Heart left ventricle (tissue), 13 donors: Measurements from ENCODE around the gene DZIP1L.

Experiments
- POLR2A ChIP-seq, 2 donors: fragments of 450-650 bp; IDR thresholded peaks; one replicate each; pipeline ENCODE4 v1.6.1; 2017; ENCODE audit warnings: antibody characterized with exemption in 2 of 2, mild to moderate bottlenecking in 2 of 2, moderate library complexity in 2 of 2
- TF ChIP-seq, protein P1 (sequence below), 12 donors: fragments of 200-600 bp; sonication (generic) in 4 of 12; IDR thresholded peaks; one replicate each; pipeline versions ENCODE4 v1.5.0 to v1.8.0; 2018 to 2022; ENCODE audit warnings: antibody characterized with exemption in 12 of 12, mild to moderate bottlenecking in 5 of 12
- donor health status: ischemic (EF 13 %, LVEDD 7.1; RV severe dilation, severe dysfunction).
- donor health status: DM: no; HTN: yes; CAD: no.
- donor health status: DM: no; HTN: no; CAD: no.
- donor health status: ischemic (EF 25% LVEDD 6.9; RV normal size, moderate dysfunction).
- donor health status: ischemic (EF 25% LVEDD 5.7; RV mildly dilated, moderate dysfunction).
- donor health status: ischemic (EF 35%, LVEDD 5.7; RV mildly dilated, moderate dysfunction).
- donor health status: nonischemic (EF 11% LVEDD 7.7; RV severe dilation, severe dysfunction).
- donor health status: DM: yes; HTN: yes; CAD: no.
- donor health status: PGD.
- donor health status: ischemic (EF 29% LVEDD 5.4; RV normal size, mild dysfunction).
- donor health status: nonischemic (EF 23%, LVEDD 6.1; RV moderate dilation, normal function).

DNA sequence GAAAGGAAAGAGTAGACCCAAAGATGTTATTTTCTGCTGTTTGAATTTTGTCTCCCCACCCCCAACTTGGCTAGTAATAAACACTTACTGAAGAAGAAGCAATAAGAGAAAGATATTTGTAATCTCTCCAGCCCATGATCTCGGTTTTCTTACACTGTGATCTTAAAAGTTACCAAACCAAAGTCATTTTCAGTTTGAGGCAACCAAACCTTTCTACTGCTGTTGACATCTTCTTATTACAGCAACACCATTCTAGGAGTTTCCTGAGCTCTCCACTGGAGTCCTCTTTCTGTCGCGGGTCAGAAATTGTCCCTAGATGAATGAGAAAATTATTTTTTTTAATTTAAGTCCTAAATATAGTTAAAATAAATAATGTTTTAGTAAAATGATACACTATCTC lies 83.9 kb downstream of the DZIP1L start:
- TF ChIP-seq, protein P1, sequence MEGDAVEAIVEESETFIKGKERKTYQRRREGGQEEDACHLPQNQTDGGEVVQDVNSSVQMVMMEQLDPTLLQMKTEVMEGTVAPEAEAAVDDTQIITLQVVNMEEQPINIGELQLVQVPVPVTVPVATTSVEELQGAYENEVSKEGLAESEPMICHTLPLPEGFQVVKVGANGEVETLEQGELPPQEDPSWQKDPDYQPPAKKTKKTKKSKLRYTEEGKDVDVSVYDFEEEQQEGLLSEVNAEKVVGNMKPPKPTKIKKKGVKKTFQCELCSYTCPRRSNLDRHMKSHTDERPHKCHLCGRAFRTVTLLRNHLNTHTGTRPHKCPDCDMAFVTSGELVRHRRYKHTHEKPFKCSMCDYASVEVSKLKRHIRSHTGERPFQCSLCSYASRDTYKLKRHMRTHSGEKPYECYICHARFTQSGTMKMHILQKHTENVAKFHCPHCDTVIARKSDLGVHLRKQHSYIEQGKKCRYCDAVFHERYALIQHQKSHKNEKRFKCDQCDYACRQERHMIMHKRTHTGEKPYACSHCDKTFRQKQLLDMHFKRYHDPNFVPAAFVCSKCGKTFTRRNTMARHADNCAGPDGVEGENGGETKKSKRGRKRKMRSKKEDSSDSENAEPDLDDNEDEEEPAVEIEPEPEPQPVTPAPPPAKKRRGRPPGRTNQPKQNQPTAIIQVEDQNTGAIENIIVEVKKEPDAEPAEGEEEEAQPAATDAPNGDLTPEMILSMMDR (IDR thresholded peaks at IDR 0.05): no peak
- no peak for TF ChIP-seq POLR2A (IDR thresholded peaks at IDR 0.05)
